ENCODE data around the gene MOCOS.
"Not testable (repeated sequence)": the region's sequence is repeated elsewhere in the genome, so short reads cannot be mapped to it uniquely, and the experiment has no call there.

MOCOS gene

GRCh38 chr18:36200354-36200771, 13.1 kb downstream of the MOCOS start:
- no peak for DNase-seq (ENCODE audit: low read depth)

- no peak for DNase-seq (ENCODE audit: low read depth)
These were observed 14.5 kb downstream of the MOCOS start for GRCh38 chr18:36201765-36202164.

DNA sequence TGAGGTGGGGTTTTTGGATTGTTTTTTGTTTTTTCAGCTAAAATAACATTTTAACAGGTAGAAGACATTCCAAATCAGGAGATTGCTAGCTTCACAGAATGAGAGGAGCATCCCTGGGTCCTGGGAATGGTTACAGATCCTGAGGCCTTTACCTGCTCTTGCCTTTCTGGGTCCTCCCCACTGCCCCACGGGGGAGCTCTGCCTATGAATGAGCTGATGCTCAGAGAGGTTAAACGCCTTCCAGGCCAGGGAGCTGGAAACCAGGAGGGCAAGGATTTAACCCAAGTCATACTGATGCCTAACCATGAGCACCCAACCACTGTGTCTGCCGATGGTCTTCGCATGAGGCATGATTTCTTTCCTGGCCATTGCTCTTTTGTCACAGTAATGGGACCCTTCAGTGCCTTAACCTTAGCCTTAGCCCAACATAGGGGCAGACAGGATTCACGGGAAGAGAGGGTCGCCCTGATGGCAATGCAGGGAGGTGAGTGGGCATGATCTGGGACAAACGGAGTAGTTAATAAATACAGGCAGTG, 16.1 kb downstream of the MOCOS start:
- DNase-seq (ENCODE audit: low read depth) = no peak

GRCh38 chr18:36205166-36205565, 17.9 kb downstream of the MOCOS start:
- DNase-seq (ENCODE audit: low read depth) = no peak

DNA sequence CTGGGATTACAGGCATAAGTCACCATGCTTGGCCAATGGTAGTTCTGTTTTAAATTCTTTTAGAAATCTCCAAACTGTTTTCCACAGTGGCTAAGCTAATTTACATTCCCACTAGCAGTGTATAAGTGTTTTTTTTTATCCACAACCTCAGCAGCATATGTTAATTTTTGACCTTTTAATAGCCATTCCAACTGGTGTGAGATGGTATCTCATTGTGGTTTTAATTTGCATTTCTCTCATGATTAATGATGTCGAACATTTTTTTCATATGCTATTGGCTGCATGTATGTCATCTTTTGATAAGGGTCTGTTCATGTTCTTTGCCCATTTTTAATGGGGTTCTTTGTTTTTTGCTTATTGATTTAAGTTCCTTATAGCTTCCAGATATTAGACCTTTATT, 20.0 kb downstream of the MOCOS start:
- DNase-seq (ENCODE audit: low read depth) = no peak

- DNase-seq (ENCODE audit: low read depth) = not testable (repeated sequence)
These were observed 20.7 kb downstream of the MOCOS start for GRCh38 chr18:36207969-36208368.

DNA sequence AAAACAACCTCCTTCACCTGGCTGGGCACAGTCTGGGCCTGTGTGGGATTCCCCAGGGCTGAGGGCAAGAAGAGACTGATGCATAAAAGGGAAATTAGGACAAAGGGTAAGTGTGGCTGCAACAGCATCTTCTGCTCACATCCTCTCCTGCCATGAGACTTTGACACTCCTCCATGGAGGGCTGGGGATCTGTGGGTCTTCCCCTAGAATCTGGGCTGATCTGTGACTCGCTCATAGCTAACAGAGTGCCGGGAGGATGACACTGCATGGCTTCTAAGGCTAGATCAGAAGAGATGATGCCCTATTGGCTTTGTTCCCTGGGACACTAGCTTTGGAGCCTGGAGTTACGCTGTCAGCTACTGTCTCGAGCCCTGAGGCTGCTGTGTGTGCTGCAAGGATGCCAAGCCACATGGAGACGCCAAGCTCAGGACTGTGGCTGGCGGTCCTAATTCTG, 24.3 kb downstream of the MOCOS start:
- no peak for DNase-seq (ENCODE audit: low read depth)

DNA sequence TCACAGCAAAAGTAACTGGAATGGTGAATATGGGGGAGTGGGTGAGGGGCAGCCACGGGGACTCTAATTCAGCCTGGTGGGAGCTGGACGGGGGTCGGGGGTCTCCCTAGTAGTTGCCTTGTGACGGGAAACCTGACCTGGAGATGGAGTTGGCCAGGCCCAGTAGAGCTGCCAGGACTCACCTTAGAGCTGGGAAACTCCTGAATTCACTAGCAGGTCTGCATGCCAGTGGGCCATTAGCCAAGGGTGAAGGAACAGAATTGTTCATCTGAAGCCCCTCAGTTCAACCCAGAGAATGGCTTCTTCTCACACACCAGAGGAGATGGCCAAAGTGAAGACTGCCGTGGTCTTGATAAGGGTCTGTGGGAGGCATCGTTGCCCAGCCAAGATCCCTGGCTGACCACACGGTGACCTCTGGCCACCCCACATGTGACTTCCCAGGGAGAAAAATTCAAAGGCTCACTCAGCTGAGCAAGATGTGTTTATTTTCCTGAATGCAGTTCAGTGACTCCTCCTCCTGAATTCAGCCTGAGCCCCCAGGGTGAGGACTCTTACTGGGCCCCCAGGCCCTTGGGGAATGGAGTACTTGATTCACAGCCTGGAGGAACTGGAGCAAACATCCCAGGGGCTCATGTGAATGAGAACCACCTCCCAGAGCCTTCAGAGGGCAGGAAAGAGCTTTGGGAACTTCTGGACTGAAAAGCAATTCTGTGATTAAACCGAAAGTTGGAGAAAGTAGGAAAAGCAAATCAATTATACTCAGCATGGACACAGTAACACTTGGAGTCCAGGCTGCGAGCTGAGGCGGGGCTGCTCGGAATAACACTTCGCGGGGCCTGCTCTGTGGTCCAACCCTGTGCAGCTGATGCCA, 25.2 kb downstream of the MOCOS start:
- no peak for DNase-seq (ENCODE audit: low read depth)

GRCh38 chr18:36214811-36215210, 27.5 kb downstream of the MOCOS start:
- DNase-seq (ENCODE audit: low read depth) = no peak

GRCh38 chr18:36215577-36215976, 28.3 kb downstream of the MOCOS start:
- DNase-seq (ENCODE audit: low read depth) = no peak

GRCh38 chr18:36217348-36217747, 30.1 kb downstream of the MOCOS start:
- no peak for DNase-seq (ENCODE audit: low read depth)

GRCh38 chr18:36229188-36229587, 41.9 kb downstream of the MOCOS start:
- no peak for DNase-seq (ENCODE audit: low read depth)

GRCh38 chr18:36240510-36240909, 53.2 kb downstream of the MOCOS start:
- DNase-seq (ENCODE audit: low read depth) = not testable (repeated sequence)

GRCh38 chr18:36241831-36242230, 54.5 kb downstream of the MOCOS start:
- no peak for DNase-seq (ENCODE audit: low read depth)

DNA sequence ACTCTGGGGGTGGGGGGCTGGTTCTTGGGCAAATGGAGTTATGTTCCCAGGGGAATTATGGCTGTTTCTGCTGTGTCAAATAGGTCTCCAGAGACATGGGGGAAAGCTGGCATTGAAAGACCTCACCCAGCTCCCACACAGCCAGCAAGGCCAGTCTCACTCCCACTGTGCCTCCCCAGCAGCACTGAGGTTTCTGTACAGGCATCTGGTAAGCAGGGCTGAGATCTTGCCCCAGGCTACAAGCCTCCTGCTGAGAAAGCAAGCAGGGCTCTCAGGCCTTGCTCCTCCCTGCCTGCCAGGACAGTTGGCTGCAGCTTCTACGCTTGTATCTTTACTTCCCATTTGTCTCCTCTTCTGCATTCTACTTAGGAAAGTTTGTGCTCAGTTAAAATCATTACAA, 59.7 kb downstream of the MOCOS start:
- no peak for DNase-seq (ENCODE audit: low read depth)

- DNase-seq (ENCODE audit: low read depth) = no peak
These were observed 62.1 kb downstream of the MOCOS start for GRCh38 chr18:36249392-36249791.

DNA sequence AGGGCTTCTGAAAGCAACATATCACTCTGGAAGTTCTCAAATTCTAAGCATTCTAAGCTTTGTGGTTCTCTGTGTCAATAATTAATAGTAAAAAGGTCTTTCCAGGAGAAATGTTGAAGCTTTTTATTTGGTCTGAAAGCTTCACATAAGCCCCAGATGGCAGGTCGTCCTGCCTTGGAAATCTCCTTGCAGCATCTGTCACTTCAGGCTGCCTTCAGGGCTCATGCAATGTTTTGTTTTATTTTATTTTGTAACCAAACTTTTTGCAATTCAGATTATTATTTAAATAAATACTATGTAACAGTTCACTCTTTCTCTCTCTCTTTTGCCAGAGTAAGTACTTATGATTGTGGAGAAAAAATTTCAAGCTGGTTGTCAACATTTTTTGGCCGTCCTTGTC, 63.5 kb downstream of the MOCOS start:
- no peak for DNase-seq (ENCODE audit: low read depth)

DNA sequence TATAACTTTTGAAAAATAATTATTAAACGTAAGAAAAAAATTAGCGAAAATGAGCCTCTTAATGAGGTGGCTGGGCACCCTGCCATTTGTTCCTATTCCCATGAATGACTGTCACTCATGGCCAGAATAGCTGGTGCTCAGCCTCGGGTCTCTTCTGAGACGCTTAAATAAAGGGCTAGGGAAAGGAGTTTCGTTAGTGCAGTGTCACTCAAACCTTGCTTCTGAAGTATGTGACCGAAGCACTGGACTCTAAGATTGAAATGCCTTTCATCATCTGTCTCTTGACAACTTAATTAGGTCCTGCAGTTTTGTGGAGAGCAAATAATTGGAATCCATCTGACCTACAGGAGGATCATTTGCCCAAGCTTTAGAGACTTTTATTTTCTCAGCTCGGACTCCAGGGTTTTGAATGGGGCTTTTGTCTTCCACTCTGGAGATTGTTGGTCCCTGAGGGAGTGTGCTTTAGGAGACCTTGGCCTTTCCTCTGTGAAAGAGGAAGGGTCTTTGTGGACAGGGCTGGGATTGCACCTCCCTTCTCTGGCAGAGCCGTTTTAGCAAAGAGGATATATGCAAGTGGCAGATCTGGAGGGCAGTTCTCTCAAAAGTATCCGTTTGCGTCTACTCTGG, 67.9 kb downstream of the MOCOS start:
- no peak for DNase-seq (ENCODE audit: low read depth)

GRCh38 chr18:36256094-36256493, 68.8 kb downstream of the MOCOS start:
- DNase-seq (ENCODE audit: low read depth) = no peak

GRCh38 chr18:36262971-36263370, 75.7 kb downstream of the MOCOS start:
- DNase-seq (ENCODE audit: low read depth) = no peak

GRCh38 chr18:36264283-36264682, 77.0 kb downstream of the MOCOS start:
- DNase-seq (ENCODE audit: low read depth) = no peak

GRCh38 chr18:36265015-36265414, 77.7 kb downstream of the MOCOS start:
- no peak for DNase-seq (ENCODE audit: low read depth)

DNA sequence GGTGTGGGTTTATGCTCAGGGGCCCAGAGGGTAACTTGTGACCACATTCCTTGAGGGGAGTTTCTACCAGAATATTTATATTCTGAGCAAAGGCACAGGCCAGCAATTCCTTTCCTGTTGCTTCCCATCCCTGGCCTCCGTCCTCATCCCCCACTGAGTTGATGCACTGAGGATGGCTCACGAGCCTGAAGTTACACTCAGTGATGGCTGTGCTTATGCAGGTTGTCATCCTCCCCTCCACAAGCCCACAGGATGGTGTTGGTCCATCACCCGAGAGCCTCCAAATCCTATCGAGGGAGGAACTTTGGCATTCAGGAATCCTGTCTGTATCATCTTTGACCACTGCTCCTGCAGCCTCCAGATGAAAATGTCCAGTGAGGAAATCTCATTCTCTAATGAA, 81.9 kb downstream of the MOCOS start:
- no peak for DNase-seq (ENCODE audit: low read depth)
